A549 (cell line): ENCODE results near the gene PACS2.

ENCODE experiments used
- CBX2 ChIP-seq: fragments of 200-600 bp; sonication (generic); IDR thresholded peaks from 2 replicates; pipeline ENCODE4 v1.6.1; 2016; ENCODE audit warnings: low read depth, mild to moderate bottlenecking, borderline replicate concordance
- GATA3 ChIP-seq: IDR thresholded peaks from 2 replicates; pipeline ENCODE4 v1.6.1; 2012; ENCODE audit warnings: borderline replicate concordance
- HDAC2 ChIP-seq: fragments of 200-600 bp; sonication (generic); IDR thresholded peaks from 2 replicates; pipeline ENCODE4 v1.6.1; 2016
- JUN ChIP-seq, 2 experiments: fragments of >200 bp; sonication (Bioruptor Twin); formaldehyde crosslinking; IDR thresholded peaks; 2 replicates in 1 of 2; 3 replicates in 1 of 2; pipeline ENCODE4 v1.6.1; 2016 to 2017
- POLR2A ChIP-seq: IDR thresholded peaks from 2 replicates; pipeline ENCODE4 v1.6.1; 2012; ENCODE audit warnings: mild to moderate bottlenecking, low read length
- RAD21 ChIP-seq, 2 experiments: fragments of >200 bp in 1 of 2; sonication (Bioruptor Twin) in 1 of 2; formaldehyde crosslinking in 1 of 2; IDR thresholded peaks in 1 of 2; conservative IDR thresholded peaks in 1 of 2; 2 replicates in 1 of 2; 3 replicates in 1 of 2; pipeline ENCODE4 v1.6.1; 2012 to 2018; ENCODE audit warnings: inconsistent platforms in 1 of 2
- TF ChIP-seq, protein P1 (sequence below): fragments of >200 bp; sonication (Bioruptor Twin); formaldehyde crosslinking; IDR thresholded peaks from 3 replicates; pipeline ENCODE4 v1.5.1; 2016

DNA sequence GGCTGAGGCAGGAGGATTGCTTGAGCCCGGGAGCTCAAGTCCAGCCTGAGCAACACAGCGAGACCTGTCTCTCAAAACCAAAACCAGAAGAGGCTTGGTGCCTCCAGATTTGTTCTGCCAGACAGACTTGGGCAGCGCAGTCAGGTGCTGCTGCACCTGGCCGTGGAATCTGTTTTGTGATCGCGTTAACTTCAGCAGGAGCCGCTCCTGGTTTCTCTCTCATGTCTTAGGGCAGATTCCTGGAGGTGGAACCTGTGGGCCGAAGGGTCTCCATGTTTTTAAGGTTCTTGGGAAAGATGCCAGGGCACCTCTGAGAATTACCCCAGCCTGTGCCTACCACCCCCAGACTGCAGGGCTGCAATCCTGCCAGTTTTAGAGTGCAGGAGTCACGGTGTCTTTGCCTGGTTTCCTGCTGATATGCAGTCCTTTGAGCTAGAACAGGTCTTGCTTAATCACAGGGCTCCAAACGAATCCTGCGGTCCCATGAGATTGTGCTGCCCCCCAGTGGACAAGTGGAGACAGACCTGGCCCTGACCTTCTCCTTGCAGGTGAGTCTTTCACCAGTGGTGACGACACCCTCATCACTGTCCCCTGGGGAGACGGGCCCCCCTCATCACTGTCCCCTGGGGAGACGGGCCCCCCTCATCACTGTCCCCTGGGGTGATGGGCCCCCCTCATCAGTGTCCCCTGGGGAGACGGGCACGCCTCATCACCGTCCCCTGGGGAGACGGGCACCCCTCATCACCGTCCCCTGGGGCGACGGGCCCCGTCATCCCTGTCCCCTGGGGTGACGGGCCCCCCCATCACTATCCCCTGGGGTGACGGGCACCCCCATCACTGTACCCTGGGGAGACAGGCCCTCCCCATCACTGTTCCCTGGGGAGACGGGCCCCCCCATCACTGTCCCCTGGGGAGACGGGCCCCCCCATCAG, 37.6 kb downstream of the PACS2 start:
- TF ChIP-seq POLR2A (no peak), GATA3 (no peak), HDAC2 (no peak), CBX2 (no peak), RAD21 (conservative IDR thresholded peaks at IDR 0.05 in 1 of 2, IDR thresholded peaks at IDR 0.05 in 1 of 2) (peak; percentile 85 to 95), JUN (IDR thresholded peaks at IDR 0.05) (no peak)
- TF ChIP-seq, protein P1, sequence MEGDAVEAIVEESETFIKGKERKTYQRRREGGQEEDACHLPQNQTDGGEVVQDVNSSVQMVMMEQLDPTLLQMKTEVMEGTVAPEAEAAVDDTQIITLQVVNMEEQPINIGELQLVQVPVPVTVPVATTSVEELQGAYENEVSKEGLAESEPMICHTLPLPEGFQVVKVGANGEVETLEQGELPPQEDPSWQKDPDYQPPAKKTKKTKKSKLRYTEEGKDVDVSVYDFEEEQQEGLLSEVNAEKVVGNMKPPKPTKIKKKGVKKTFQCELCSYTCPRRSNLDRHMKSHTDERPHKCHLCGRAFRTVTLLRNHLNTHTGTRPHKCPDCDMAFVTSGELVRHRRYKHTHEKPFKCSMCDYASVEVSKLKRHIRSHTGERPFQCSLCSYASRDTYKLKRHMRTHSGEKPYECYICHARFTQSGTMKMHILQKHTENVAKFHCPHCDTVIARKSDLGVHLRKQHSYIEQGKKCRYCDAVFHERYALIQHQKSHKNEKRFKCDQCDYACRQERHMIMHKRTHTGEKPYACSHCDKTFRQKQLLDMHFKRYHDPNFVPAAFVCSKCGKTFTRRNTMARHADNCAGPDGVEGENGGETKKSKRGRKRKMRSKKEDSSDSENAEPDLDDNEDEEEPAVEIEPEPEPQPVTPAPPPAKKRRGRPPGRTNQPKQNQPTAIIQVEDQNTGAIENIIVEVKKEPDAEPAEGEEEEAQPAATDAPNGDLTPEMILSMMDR: peak; percentile 78
